Stimulated activated naive CD8-positive, alpha-beta T cell treated with anti-CD3 and anti-CD28 coated beads, Interleukin-15, amount 100 ng/mL, for 72 hours (primary cell): ENCODE results near the gene DNAH17.

ENCODE experiments used
- ATAC-seq: fragments of 150-1000 bp; cut with Tn5 transposase; 2 replicates; pipeline ENCODE4 v1.10.0; 2021; ENCODE audit warnings: mild to moderate bottlenecking, moderate library complexity
- DNase-seq, 2 donors: peaks; one replicate each; pipeline ENCODE4 v3.0.0; 2021 to 2022
- H3K27ac Mint-ChIP-seq, 2 donors: one replicate each; pipeline ENCODE4 v1.8.0; 2022; ENCODE audit warnings: mild to moderate bottlenecking in 2 of 2, mixed read lengths in 2 of 2, moderate library complexity in 2 of 2
- H3K27me3 Mint-ChIP-seq: one replicate; pipeline ENCODE4 v1.8.0; 2022; ENCODE audit warnings: mixed read lengths
- H3K4me1 Mint-ChIP-seq: one replicate; pipeline ENCODE4 v1.8.0; 2022; ENCODE audit warnings: mild to moderate bottlenecking, mixed read lengths
- H3K4me3 Mint-ChIP-seq, 2 donors: one replicate each; pipeline ENCODE4 v1.8.0; 2022; ENCODE audit warnings: mild to moderate bottlenecking in 2 of 2, mixed read lengths in 2 of 2, moderate library complexity in 1 of 2
- H3K9me3 Mint-ChIP-seq, 2 donors: one replicate each; pipeline ENCODE4 v1.8.0; 2022; ENCODE audit warnings: mixed read lengths in 2 of 2

DNAH17 gene

GRCh38 chr17:78400581-78401240 lies 176.5 kb downstream of the DNAH17 start:
- Mint-ChIP-seq H3K27me3 (no peaks in the 10 kb centered on the region), H3K27ac (peak overlapping the region in 1 of 2 donors; percentile 20)

GRCh38 chr17:78399693-78400144 lies 177.5 kb downstream of the DNAH17 start:
- DNase-seq (no peak), ATAC-seq (no peak)
- H3K4me1 Mint-ChIP-seq: no peaks in the 10 kb centered on the region
- no peak overlapping the region for H3K4me3 Mint-ChIP-seq
- H3K9me3 Mint-ChIP-seq: no peaks in the 10 kb centered on the region
- no peak overlapping the region for H3K27ac Mint-ChIP-seq
- H3K27me3 Mint-ChIP-seq: no peaks in the 10 kb centered on the region

More at GRCh38 chr17:78400581-78401240, 176.5 kb downstream of the DNAH17 start:
- peaks cover 4% of the 10 kb centered on the region for H3K4me1 Mint-ChIP-seq
- no peak for DNase-seq
- no peak overlapping the region for H3K4me3 Mint-ChIP-seq
- no peaks in the 10 kb centered on the region for H3K9me3 Mint-ChIP-seq
- no peak for ATAC-seq

- no peak for ATAC-seq
- DNase-seq: no peak
- Mint-ChIP-seq H3K27me3 (no peaks in the 10 kb centered on the region), H3K4me1 (no peaks in the 10 kb centered on the region), H3K27ac (peak overlapping the region in 1 of 2 donors; percentile 42), H3K9me3 (no peaks in the 10 kb centered on the region), H3K4me3 (no peak overlapping the region)
These were observed 178.0 kb downstream of the DNAH17 start for GRCh38 chr17:78399028-78399692.

GRCh38 chr17:78398390-78398789 lies 178.8 kb downstream of the DNAH17 start:
- H3K27me3 Mint-ChIP-seq: no peaks in the 10 kb centered on the region
- DNase-seq (no peak), ATAC-seq (no peak)
- no peaks in the 10 kb centered on the region for H3K4me1 Mint-ChIP-seq
- H3K27ac Mint-ChIP-seq: no peak overlapping the region
- H3K9me3 Mint-ChIP-seq: no peaks in the 10 kb centered on the region
- H3K4me3 Mint-ChIP-seq: no peak overlapping the region

- H3K9me3 Mint-ChIP-seq: no peaks in the 10 kb centered on the region
- no peaks in the 10 kb centered on the region for H3K4me1 Mint-ChIP-seq
- H3K27me3 Mint-ChIP-seq: no peaks in the 10 kb centered on the region
- DNase-seq (no peak), ATAC-seq (no peak)
- no peak overlapping the region for H3K27ac Mint-ChIP-seq
- no peak overlapping the region for H3K4me3 Mint-ChIP-seq
These were observed 179.5 kb downstream of the DNAH17 start for GRCh38 chr17:78397681-78398101.

- ATAC-seq (no peak), DNase-seq (no peak)
- Mint-ChIP-seq H3K27me3 (no peaks in the 10 kb centered on the region), H3K27ac (no peak overlapping the region), H3K9me3 (no peaks in the 10 kb centered on the region), H3K4me3 (no peak overlapping the region), H3K4me1 (no peaks in the 10 kb centered on the region)
These were observed 180.5 kb downstream of the DNAH17 start for GRCh38 chr17:78396441-78397337.

- Mint-ChIP-seq H3K4me1 (peaks cover 14% of the 10 kb centered on the region), H3K9me3 (no peaks in the 10 kb centered on the region), H3K4me3 (no peak overlapping the region), H3K27me3 (no peaks in the 10 kb centered on the region), H3K27ac (peak overlapping the region in 1 of 2 donors; percentile 20)
- DNase-seq (no peak), ATAC-seq (no peak)
These were observed 182.0 kb downstream of the DNAH17 start for GRCh38 chr17:78395155-78395554.

- no peak overlapping the region for H3K27ac Mint-ChIP-seq
- H3K4me3 Mint-ChIP-seq: no peak overlapping the region
- ATAC-seq (no peak), DNase-seq (no peak)
- no peaks in the 10 kb centered on the region for H3K9me3 Mint-ChIP-seq
- H3K4me1 Mint-ChIP-seq: peaks cover 23% of the 10 kb centered on the region
- H3K27me3 Mint-ChIP-seq: no peaks in the 10 kb centered on the region
These were observed 183.0 kb downstream of the DNAH17 start for GRCh38 chr17:78394209-78394608.

- Mint-ChIP-seq H3K9me3 (no peaks in the 10 kb centered on the region), H3K27me3 (no peaks in the 10 kb centered on the region), H3K27ac (peak overlapping the region in 1 of 2 donors; percentile 78), H3K4me3 (no peak overlapping the region), H3K4me1 (peaks cover 30% of the 10 kb centered on the region)
- ATAC-seq (no peak), DNase-seq (no peak)
These were observed 183.6 kb downstream of the DNAH17 start for GRCh38 chr17:78393575-78393974.

- Mint-ChIP-seq H3K4me1 (peaks cover 42% of the 10 kb centered on the region), H3K27me3 (no peaks in the 10 kb centered on the region), H3K27ac (peak overlapping the region in 1 of 2 donors; percentile 65), H3K4me3 (no peak overlapping the region), H3K9me3 (no peaks in the 10 kb centered on the region)
- no peak for DNase-seq
- no peak for ATAC-seq
These were observed 184.9 kb downstream of the DNAH17 start for GRCh38 chr17:78392295-78392694.

GRCh38 chr17:78391843-78392242 lies 185.4 kb downstream of the DNAH17 start:
- Mint-ChIP-seq H3K9me3 (no peaks in the 10 kb centered on the region), H3K27me3 (no peaks in the 10 kb centered on the region), H3K4me3 (no peak overlapping the region), H3K4me1 (peaks cover 47% of the 10 kb centered on the region), H3K27ac (peak overlapping the region in 1 of 2 donors; percentile 65)
- ATAC-seq (no peak), DNase-seq (no peak)

- no peaks in the 10 kb centered on the region for H3K27me3 Mint-ChIP-seq
- peaks cover 55% of the 10 kb centered on the region for H3K4me1 Mint-ChIP-seq
- no peak overlapping the region for H3K4me3 Mint-ChIP-seq
- no peak overlapping the region for H3K27ac Mint-ChIP-seq
- DNase-seq: no peak
- ATAC-seq: no peak
- no peaks in the 10 kb centered on the region for H3K9me3 Mint-ChIP-seq
These were observed 186.2 kb downstream of the DNAH17 start for GRCh38 chr17:78391051-78391431.

- H3K4me3 Mint-ChIP-seq: no peak overlapping the region
- no peak for DNase-seq
- ATAC-seq: no peak
- peaks cover 61% of the 10 kb centered on the region for H3K4me1 Mint-ChIP-seq
- H3K27me3 Mint-ChIP-seq: no peaks in the 10 kb centered on the region
- no peaks in the 10 kb centered on the region for H3K9me3 Mint-ChIP-seq
- H3K27ac Mint-ChIP-seq: peak overlapping the region in 1 of 2 donors; percentile 48
These were observed 186.8 kb downstream of the DNAH17 start for GRCh38 chr17:78390241-78391050.

- peak overlapping the region; percentile 65 to 79 for H3K27ac Mint-ChIP-seq
- H3K9me3 Mint-ChIP-seq: no peaks in the 10 kb centered on the region
- H3K4me1 Mint-ChIP-seq: peaks cover 83% of the 10 kb centered on the region
- no peaks in the 10 kb centered on the region for H3K27me3 Mint-ChIP-seq
- no peak for ATAC-seq
- peak overlapping the region; percentile 52 to 72 for H3K4me3 Mint-ChIP-seq
- DNase-seq: no peak
These were observed 188.9 kb downstream of the DNAH17 start for GRCh38 chr17:78387977-78388941.
